Measurements from ENCODE around the gene BACH2. TPM values are rescaled to one million over a fixed set of nuclear protein-coding genes. Genes with fewer than 3 reads are reported as not detected.

Gene BACH2
- total and polyA plus RNA-seq, 2 of the 4 experiments (the other 2 are of a cell fraction), result 1.3 to 1.4 TPM

DNA sequence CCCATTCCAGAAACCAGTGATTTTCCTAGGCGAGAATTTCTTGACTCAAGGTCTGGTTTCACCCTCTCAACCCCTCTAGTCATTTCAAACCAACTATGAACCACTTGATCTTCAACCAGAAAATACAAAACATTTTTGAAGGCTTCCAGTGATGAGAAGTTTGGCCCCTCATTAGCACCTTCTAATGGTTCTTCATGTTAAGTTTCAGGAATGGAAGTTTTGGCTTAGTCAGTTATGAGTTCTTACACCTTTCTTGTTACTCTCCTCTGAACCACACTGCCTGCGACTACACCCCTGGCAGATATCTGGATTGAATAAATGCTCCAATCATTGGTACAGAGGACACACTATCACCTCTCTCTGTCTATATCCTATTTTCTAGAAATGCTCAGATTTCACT lies 335.2 kb downstream of the BACH2 start:
- Histone ChIP-seq H2AK5ac (ENCODE audit: low read depth, low read length) (no peak overlapping the region), H2BK15ac (ENCODE audit: low read depth, low read length) (no peak overlapping the region), H3K79me1 (ENCODE audit: low read depth in 1 of 2, low read length in 2 of 2) (no peaks in the 10 kb centered on the region), H3K9me3 (ENCODE audit: control insufficient read depth, insufficient read depth, low read length) (no peaks in the 10 kb centered on the region), H3K27ac (ENCODE audit: insufficient read depth, low read length) (no peak overlapping the region), H3K4me3 (ENCODE audit: insufficient read depth, low read depth, low read length) (no peak overlapping the region), H3K4me2 (ENCODE audit: low read depth, low read length) (no peak overlapping the region), H3K18ac (ENCODE audit: low read depth, low read length) (no peak overlapping the region), H3K9me1 (ENCODE audit: insufficient read depth, low read length) (no peaks in the 10 kb centered on the region), H4K8ac (ENCODE audit: low read depth in 2 of 2, low read length in 2 of 2) (no peak overlapping the region), H3K56ac (ENCODE audit: extremely low read depth, insufficient read depth, low read length) (no peak overlapping the region), H2AK9ac (replicated peaks; ENCODE audit: low read depth, low read length, poor library complexity) (no peak overlapping the region), H3K23ac (ENCODE audit: low read depth, low read length) (no peak overlapping the region), H4K20me1 (ENCODE audit: insufficient read depth, low read length) (no peaks in the 10 kb centered on the region), H3K9ac (ENCODE audit: low read depth, low read length) (no peak overlapping the region), H3K4ac (ENCODE audit: low read depth, low read length) (no peak overlapping the region), H3K4me1 (ENCODE audit: control insufficient read depth, insufficient read depth, low read length) (no peaks in the 10 kb centered on the region), H3K36me3 (ENCODE audit: control insufficient read depth, insufficient read depth, low read length) (no peaks in the 10 kb centered on the region), H2BK20ac (ENCODE audit: low read depth, low read length) (no peak overlapping the region), H2AFZ (replicated peaks; ENCODE audit: low read length, poor library complexity) (no peak overlapping the region), H2BK5ac (ENCODE audit: low read depth, low read length, poor library complexity, severe bottlenecking) (no peak overlapping the region), H3K27me3 (ENCODE audit: control insufficient read depth, insufficient read depth, low read length) (0 out of 2 replicates have a peak, but pooled peaks cover 2% of the 10 kb centered on the region), H3K14ac (replicated peaks; ENCODE audit: low read depth, low read length) (no peak overlapping the region), H4K91ac (ENCODE audit: insufficient read depth, low read depth, low read length) (no peak overlapping the region), H2BK120ac (ENCODE audit: low read depth, low read length) (no peak overlapping the region), H4K5ac (ENCODE audit: low read depth, low read length) (no peak overlapping the region)
- ChIA-PET POLR2A (ENCODE audit: unreplicated experiment) (no interaction called here), CTCF (no interaction called here)
- intact Hi-C loops (cut with micrococcal nuclease), result no loop called here
- no peak for DNase-seq
- WGBS, 2 experiments (ENCODE audit: extremely low coverage in 2 of 2, insufficient read length in 1 of 2), result no CpG with 5 or more reads among the region's 2 CpGs
- no TSS peak for BruUV-seq (replicated peaks)
- in situ Hi-C loops (cut with MboI; ENCODE audit: low sequenced_read_pairs), result no loop called here
- no peak for ATAC-seq (ENCODE audit: low read depth)
- TF ChIP-seq, protein P1, sequence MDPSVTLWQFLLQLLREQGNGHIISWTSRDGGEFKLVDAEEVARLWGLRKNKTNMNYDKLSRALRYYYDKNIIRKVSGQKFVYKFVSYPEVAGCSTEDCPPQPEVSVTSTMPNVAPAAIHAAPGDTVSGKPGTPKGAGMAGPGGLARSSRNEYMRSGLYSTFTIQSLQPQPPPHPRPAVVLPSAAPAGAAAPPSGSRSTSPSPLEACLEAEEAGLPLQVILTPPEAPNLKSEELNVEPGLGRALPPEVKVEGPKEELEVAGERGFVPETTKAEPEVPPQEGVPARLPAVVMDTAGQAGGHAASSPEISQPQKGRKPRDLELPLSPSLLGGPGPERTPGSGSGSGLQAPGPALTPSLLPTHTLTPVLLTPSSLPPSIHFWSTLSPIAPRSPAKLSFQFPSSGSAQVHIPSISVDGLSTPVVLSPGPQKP (IDR thresholded peaks at IDR 0.05; ENCODE audit: borderline replicate concordance, low read depth, low read length), result no peak
- no peak for TF ChIP-seq RFX5 (IDR thresholded peaks at IDR 0.05; ENCODE audit: low read depth, low read length)
- TF ChIP-seq POLR2A (IDR thresholded peaks at IDR 0.05; ENCODE audit: low read depth, low read length), result no peak
- no peak for TF ChIP-seq BHLHE40 (IDR thresholded peaks at IDR 0.05; ENCODE audit: low read depth, low read length)
- TF ChIP-seq SMC3 (IDR thresholded peaks at IDR 0.05; ENCODE audit: low read depth, low read length), result no peak
- TF ChIP-seq FOS (IDR thresholded peaks at IDR 0.05; ENCODE audit: low read depth, low read length), result no peak
- no peak for TF ChIP-seq MAFK (IDR thresholded peaks at IDR 0.05; ENCODE audit: low read depth, low read length)
- no peak for TF ChIP-seq MXI1 (IDR thresholded peaks at IDR 0.05; ENCODE audit: borderline replicate concordance, low read depth, low read length)
- no peak for TF ChIP-seq NFE2L2 (IDR thresholded peaks at IDR 0.05; ENCODE audit: low read depth, low read length)
- TF ChIP-seq, protein P2, sequence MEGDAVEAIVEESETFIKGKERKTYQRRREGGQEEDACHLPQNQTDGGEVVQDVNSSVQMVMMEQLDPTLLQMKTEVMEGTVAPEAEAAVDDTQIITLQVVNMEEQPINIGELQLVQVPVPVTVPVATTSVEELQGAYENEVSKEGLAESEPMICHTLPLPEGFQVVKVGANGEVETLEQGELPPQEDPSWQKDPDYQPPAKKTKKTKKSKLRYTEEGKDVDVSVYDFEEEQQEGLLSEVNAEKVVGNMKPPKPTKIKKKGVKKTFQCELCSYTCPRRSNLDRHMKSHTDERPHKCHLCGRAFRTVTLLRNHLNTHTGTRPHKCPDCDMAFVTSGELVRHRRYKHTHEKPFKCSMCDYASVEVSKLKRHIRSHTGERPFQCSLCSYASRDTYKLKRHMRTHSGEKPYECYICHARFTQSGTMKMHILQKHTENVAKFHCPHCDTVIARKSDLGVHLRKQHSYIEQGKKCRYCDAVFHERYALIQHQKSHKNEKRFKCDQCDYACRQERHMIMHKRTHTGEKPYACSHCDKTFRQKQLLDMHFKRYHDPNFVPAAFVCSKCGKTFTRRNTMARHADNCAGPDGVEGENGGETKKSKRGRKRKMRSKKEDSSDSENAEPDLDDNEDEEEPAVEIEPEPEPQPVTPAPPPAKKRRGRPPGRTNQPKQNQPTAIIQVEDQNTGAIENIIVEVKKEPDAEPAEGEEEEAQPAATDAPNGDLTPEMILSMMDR (conservative IDR thresholded peaks at IDR 0.05; ENCODE audit: low read depth, low read length), result no peak
- TF ChIP-seq CEBPB (IDR thresholded peaks at IDR 0.05; ENCODE audit: low read depth, low read length), result no peak
- TF ChIP-seq RAD21 (IDR thresholded peaks at IDR 0.05; ENCODE audit: low read length), result no peak
- no peak for TF ChIP-seq RCOR1 (IDR thresholded peaks at IDR 0.05; ENCODE audit: insufficient replicate concordance, low read length)
- TF ChIP-seq CHD1 (IDR thresholded peaks at IDR 0.05; ENCODE audit: low read depth, low read length), result no peak
- no peak for TF ChIP-seq MAZ (IDR thresholded peaks at IDR 0.05; ENCODE audit: borderline replicate concordance, low read depth, low read length)
- TF ChIP-seq, protein P3, sequence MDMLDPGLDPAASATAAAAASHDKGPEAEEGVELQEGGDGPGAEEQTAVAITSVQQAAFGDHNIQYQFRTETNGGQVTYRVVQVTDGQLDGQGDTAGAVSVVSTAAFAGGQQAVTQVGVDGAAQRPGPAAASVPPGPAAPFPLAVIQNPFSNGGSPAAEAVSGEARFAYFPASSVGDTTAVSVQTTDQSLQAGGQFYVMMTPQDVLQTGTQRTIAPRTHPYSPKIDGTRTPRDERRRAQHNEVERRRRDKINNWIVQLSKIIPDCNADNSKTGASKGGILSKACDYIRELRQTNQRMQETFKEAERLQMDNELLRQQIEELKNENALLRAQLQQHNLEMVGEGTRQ (IDR thresholded peaks at IDR 0.05; ENCODE audit: low read depth, low read length), result no peak
- dilution Hi-C loops (cut with HindIII; ENCODE audit: low sequenced_read_pairs, unreplicated experiment), result no loop called here
